Common myeloid progenitor, CD34-positive (primary cell): Measurements from ENCODE around the gene HOXC10.

Experiments
- CTCF ChIA-PET: fragments of 350-600 bp; sonication (Branson Sonifier 250); formaldehyde crosslinking; loops from one replicate; lab custom pipeline; 2021; ENCODE audit warnings: antibody characterized with exemption; lab: Charles Lee
- POLR2A ChIA-PET: fragments of 350-600 bp; sonication (Branson Sonifier 250); formaldehyde crosslinking; loops from one replicate; lab custom pipeline; 2021; ENCODE audit warnings: antibody characterized with exemption; lab: Charles Lee
- DNase-seq, 3 donors: peaks; one replicate each; pipeline versions ENCODE4 v3.0.0 to v3.0.0-alpha.2; 2013
- H3K27ac ChIP-seq, 2 experiments: 1 replicate in 1 of 2; 2 replicates in 1 of 2; pipeline ENCODE4 v1.7.0; 2013; ENCODE audit warnings: inconsistent platforms in 2 of 2, low read length in 2 of 2, mild to moderate bottlenecking in 2 of 2, low read depth in 1 of 2, moderate library complexity in 1 of 2; ENCODE audit not compliant: severe bottlenecking in 2 of 2, insufficient read depth in 1 of 2, poor library complexity in 1 of 2
- H3K27me3 ChIP-seq, 5 experiments: replicated peaks in 2 of 5; 1 replicate in 3 of 5; 2 replicates in 2 of 5; pipeline versions ENCODE4 v1.6.1 to v1.7.0; 2013; ENCODE audit warnings: low read length in 4 of 5, mild to moderate bottlenecking in 2 of 5, moderate library complexity in 2 of 5, inconsistent platforms in 1 of 5; ENCODE audit not compliant: insufficient read depth in 5 of 5, control insufficient read depth in 4 of 5
- H3K36me3 ChIP-seq, 4 experiments: 1 replicate in 2 of 4; 2 replicates in 2 of 4; pipeline versions ENCODE4 v1.6.1 to v1.7.0; 2013; ENCODE audit warnings: low read length in 3 of 4, control low read depth in 1 of 4, mild to moderate bottlenecking in 1 of 4; ENCODE audit not compliant: control insufficient read depth in 4 of 4, insufficient read depth in 4 of 4
- H3K4me1 ChIP-seq, 4 experiments: 1 replicate in 3 of 4; 2 replicates in 1 of 4; pipeline versions ENCODE4 v1.6.1 to v1.7.1; 2013; ENCODE audit warnings: low read length in 3 of 4, mild to moderate bottlenecking in 3 of 4, control low read depth in 1 of 4, inconsistent platforms in 1 of 4, moderate library complexity in 1 of 4; ENCODE audit not compliant: control insufficient read depth in 4 of 4, insufficient read depth in 4 of 4; ENCODE audit errors: control extremely low read depth in 1 of 4
- H3K4me3 ChIP-seq, 7 experiments: 1 replicate in 4 of 7; 2 replicates in 3 of 7; pipeline versions ENCODE4 v1.5.1 to v1.7.0; 2013; ENCODE audit warnings: mild to moderate bottlenecking in 7 of 7, low read length in 6 of 7, moderate library complexity in 6 of 7, inconsistent platforms in 2 of 7, low read depth in 2 of 7, control low read depth in 1 of 7; ENCODE audit not compliant: insufficient read depth in 4 of 7, control insufficient read depth in 1 of 7; ENCODE audit errors: extremely low read depth in 1 of 7
- H3K9me3 ChIP-seq, 5 experiments: 1 replicate in 4 of 5; 2 replicates in 1 of 5; pipeline versions ENCODE4 v1.6.1 to v1.7.1; 2013; ENCODE audit warnings: low read length in 4 of 5, mild to moderate bottlenecking in 2 of 5, inconsistent platforms in 1 of 5, low read depth in 1 of 5, moderate library complexity in 1 of 5; ENCODE audit not compliant: control insufficient read depth in 4 of 5, insufficient read depth in 2 of 5; ENCODE audit errors: control extremely low read depth in 1 of 5
- WGBS: methylation state at CpG from one replicate; pipeline ENCODE4 v1.1.5; 2013; ENCODE audit not compliant: insufficient coverage; 5-methylcytosine and 5-hydroxymethylcytosine counted together

Gene HOXC10

DNA sequence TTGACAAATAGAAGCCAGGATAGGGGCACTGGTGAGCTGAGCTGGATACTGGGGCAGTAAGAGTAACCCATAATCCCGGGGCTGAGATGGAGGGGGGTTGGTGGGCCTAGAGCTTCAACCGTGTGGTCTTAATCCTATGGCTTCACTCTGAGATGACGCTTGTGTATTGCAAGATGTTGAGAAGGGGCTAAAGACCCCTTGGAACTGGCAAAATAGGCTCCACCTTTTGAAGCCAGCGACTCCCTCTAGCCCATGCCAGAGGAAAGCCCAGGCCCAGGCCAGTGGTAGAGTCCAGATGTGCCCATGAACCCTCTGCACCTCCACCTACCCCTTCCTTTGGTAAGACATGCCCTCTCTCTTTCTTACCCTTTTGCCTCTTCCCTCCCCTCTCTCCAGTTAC lies 25.6 kb upstream of the HOXC10 start:
- Histone ChIP-seq H3K36me3 (no peaks in the 10 kb centered on the region), H3K27me3 (peaks cover 23 to 100% (median 78%) of the 10 kb centered on the region in 5 experiments), H3K9me3 (peaks cover 0 to 7% (median 0%) of the 10 kb centered on the region in 5 experiments), H3K4me3 (no peak overlapping the region), H3K4me1 (peaks cover 0 to 28% (median 19%) of the 10 kb centered on the region in 4 experiments), H3K27ac (no peak overlapping the region)
- ChIA-PET POLR2A (interaction anchor here (0.6 kb wide), 1 partner anchor 65 kb away, joined by 5 read pairs; no protein-coding TSS in a partner anchor), CTCF (interaction anchor here (0.6 to 1.5 kb wide), 6 partner anchors 12 to 249 kb away, joined by 3 to 4 read pairs (median 3); no protein-coding TSS in a partner anchor)
- no peak for DNase-seq
- WGBS: 11% methylated on average over 4 of the region's 4 CpGs

DNA sequence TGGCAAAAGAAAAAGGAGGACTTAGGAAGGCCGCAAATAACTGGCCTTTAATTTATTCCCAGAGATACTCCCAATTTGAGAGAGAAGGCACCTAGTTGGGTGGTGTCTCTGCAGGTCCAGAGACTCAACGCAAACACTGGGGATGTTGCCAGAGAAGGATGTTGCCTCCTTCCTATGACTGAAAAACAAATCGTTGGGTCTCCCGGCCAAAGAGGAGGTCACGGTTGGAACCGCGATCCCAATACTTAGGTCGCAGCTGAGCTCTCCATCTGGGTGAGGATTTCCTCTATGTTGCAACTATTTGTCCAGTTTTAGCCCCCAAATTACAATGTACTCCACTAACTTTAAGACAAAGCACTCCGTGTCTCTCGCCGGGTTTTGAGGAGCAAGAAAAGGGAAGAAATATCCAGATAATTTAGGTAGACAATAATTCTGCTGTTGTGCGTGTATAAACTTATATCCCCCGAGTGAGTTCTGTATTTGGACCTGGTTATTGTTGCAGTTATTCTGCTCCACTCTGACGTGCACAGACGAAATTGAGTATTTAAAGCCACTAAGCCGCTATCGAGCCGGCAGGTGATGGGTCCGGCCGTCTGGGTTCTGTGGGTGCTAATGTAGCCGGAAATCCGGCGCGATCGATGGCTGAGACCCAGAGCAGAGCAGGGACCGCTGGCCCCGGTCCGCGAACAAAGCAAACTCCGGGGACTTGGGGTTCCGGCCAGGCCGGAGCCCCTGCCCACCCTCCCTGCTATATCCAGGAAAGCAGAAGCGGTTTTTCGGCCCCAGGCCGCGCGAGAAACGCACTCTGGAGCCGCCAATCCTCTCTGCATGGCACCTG lies 24.5 kb upstream of the HOXC10 start:
- CTCF ChIA-PET: interaction anchor here (0.8 to 2.1 kb wide), 4 partner anchors 11 to 32 kb away, joined by 3 to 5 read pairs (median 4); no protein-coding TSS in a partner anchor
- H3K27me3 ChIP-seq: peaks cover 29 to 100% (median 80%) of the 10 kb centered on the region in 5 experiments
- H3K9me3 ChIP-seq: peaks cover 0 to 11% (median 0%) of the 10 kb centered on the region in 5 experiments

GRCh38 chr12:53961025-53961761 lies 23.8 kb upstream of the HOXC10 start:
- no peak for DNase-seq
- Histone ChIP-seq H3K4me3 (peak overlapping the region in 1 of 7 experiments; percentile 19), H3K4me1 (peaks cover 0 to 21% (median 13%) of the 10 kb centered on the region in 4 experiments), H3K36me3 (no peaks in the 10 kb centered on the region), H3K27me3 (peaks cover 29 to 100% (median 75%) of the 10 kb centered on the region in 5 experiments), H3K27ac (no peak overlapping the region), H3K9me3 (peaks cover 0 to 11% (median 0%) of the 10 kb centered on the region in 5 experiments)
- ChIA-PET CTCF (interaction anchor here (0.8 to 2.1 kb wide), 3 partner anchors 25 to 32 kb away, joined by 3 to 5 read pairs (median 4); no protein-coding TSS in a partner anchor), POLR2A (no interaction called here)
- 2% methylated on average over 70 of the region's 72 CpGs for WGBS

More for the DNA sequence above, 24.5 kb upstream of the HOXC10 start:
- Histone ChIP-seq H3K4me1 (peaks cover 0 to 24% (median 19%) of the 10 kb centered on the region in 4 experiments), H3K27ac (no peak overlapping the region), H3K36me3 (no peaks in the 10 kb centered on the region), H3K4me3 (no peak overlapping the region)
- WGBS: 7% methylated on average over 29 of the region's 39 CpGs
- no peak for DNase-seq
- POLR2A ChIA-PET: no interaction called here

GRCh38 chr12:53963005-53963404 lies 21.9 kb upstream of the HOXC10 start:
- H3K36me3 ChIP-seq: no peaks in the 10 kb centered on the region
- peaks cover 0 to 9% (median 2%) of the 10 kb centered on the region in 4 experiments for H3K4me1 ChIP-seq
- WGBS: 8% methylated on average over 6 of the region's 7 CpGs
- DNase-seq: no peak
- H3K27ac ChIP-seq: no peak overlapping the region
- peaks cover 0 to 11% (median 0%) of the 10 kb centered on the region in 5 experiments for H3K9me3 ChIP-seq
- CTCF ChIA-PET: interaction anchor here (1.4 to 2.1 kb wide), 2 partner anchors 22 to 30 kb away, joined by 4 to 5 read pairs; partner anchors contain the start of gene HOXC10
- H3K4me3 ChIP-seq: no peak overlapping the region
- peaks cover 34 to 100% (median 71%) of the 10 kb centered on the region in 5 experiments for H3K27me3 ChIP-seq
- POLR2A ChIA-PET: no interaction called here

- Histone ChIP-seq H3K4me1 (peaks cover 0 to 9% (median 2%) of the 10 kb centered on the region in 4 experiments), H3K36me3 (no peaks in the 10 kb centered on the region), H3K9me3 (peaks cover 0 to 11% (median 0%) of the 10 kb centered on the region in 5 experiments), H3K27me3 (peaks cover 34 to 100% (median 68%) of the 10 kb centered on the region in 5 experiments), H3K27ac (no peak overlapping the region), H3K4me3 (no peak overlapping the region)
- no peak for DNase-seq
- 5% methylated on average over 25 of the region's 38 CpGs for WGBS
- ChIA-PET CTCF (interaction anchor here (1.1 to 1.4 kb wide), 2 partner anchors 21 to 39 kb away, joined by 3 to 4 read pairs; partner anchors contain the start of gene HOXC10), POLR2A (no interaction called here)
These were observed 21.3 kb upstream of the HOXC10 start for GRCh38 chr12:53963434-53964314.

DNA sequence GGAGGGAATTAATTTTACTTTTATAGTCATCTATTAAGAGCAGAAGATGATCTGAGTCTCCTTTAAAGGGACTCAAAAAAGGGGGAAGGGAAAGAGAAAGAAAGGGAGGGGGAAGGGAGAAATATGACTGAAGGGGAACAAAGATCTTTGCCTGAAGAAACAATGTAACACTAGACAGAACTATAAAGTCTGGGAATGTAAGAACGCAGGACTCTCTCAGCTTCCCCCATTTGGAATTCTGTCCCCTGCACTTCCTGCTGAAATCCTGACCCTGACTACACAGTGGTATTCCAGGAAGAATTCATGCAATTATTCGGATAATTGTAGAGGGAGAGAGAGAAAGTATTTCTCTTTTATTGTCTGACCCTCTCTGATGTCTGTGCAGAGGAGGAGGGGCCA lies 20.6 kb upstream of the HOXC10 start:
- H3K4me1 ChIP-seq: peaks cover 0 to 9% (median 2%) of the 10 kb centered on the region in 4 experiments
- CTCF ChIA-PET: interaction anchor here (1.1 to 1.4 kb wide), 2 partner anchors 21 to 39 kb away, joined by 3 to 4 read pairs; partner anchors contain the start of gene HOXC10
- peaks cover 38 to 100% (median 75%) of the 10 kb centered on the region in 5 experiments for H3K27me3 ChIP-seq
- H3K4me3 ChIP-seq: no peak overlapping the region
- WGBS: 0% methylated on average over 1 of the region's 2 CpGs
- POLR2A ChIA-PET: no interaction called here
- H3K36me3 ChIP-seq: no peaks in the 10 kb centered on the region
- peaks cover 0 to 8% (median 0%) of the 10 kb centered on the region in 5 experiments for H3K9me3 ChIP-seq
- no peak overlapping the region for H3K27ac ChIP-seq
- DNase-seq: no peak
